GM12878 (cell line): ENCODE data around the gene SELENOP. TPM values are rescaled to one million over a fixed set of nuclear protein-coding genes. Genes with fewer than 3 reads are reported as not detected.

Experiments
- ATAC-seq: fragments of 200-7000 bp; cut with Tn5 transposase; 3 replicates; pipeline ENCODE4 v1.9.1; 2020; ENCODE audit warnings: mild to moderate bottlenecking, moderate library complexity
- BruUV-seq: library from RNA; stranded (reverse); fragments of 400-500 nt; replicated peaks from 2 replicates; lab custom pipeline; 2021; lab: Mats Ljungman, UMichigan
- CTCF ChIA-PET: fragments of 300-600 bp; sonication (Branson Sonifier 250); formaldehyde crosslinking; extraction: SDS; loops from one replicate; lab custom pipeline; 2021; ENCODE audit warnings: inconsistent platforms; lab: Yijun Ruan, JAX
- POLR2A ChIA-PET: fragments of 350-600 bp; formaldehyde crosslinking; extraction: SDS; loops from one replicate; lab custom pipeline; 2021; ENCODE audit warnings: inconsistent platforms; lab: Charles Lee
- RAD21 ChIA-PET: fragments of 300-600 bp; sonication (Branson Sonifier 250); formaldehyde crosslinking; loops from one replicate; lab custom pipeline; 2023; ENCODE audit warnings: antibody characterized with exemption; ENCODE audit not compliant: unreplicated experiment; lab: Charles Lee
- SMC1A ChIA-PET: fragments of 300-600 bp; sonication (Branson Sonifier 250); formaldehyde crosslinking; loops from one replicate; lab custom pipeline; 2023; ENCODE audit not compliant: unreplicated experiment, uncharacterized antibody; lab: Charles Lee
- DNase-seq: peaks from one replicate; pipeline ENCODE4 v3.0.0-alpha.2; 2011; ENCODE audit warnings: low read depth, low spot score
- FAIRE-seq: peaks from 3 replicates; lab custom pipeline; 2011; peaks lifted over from hg19 to GRCh38; lab: Jason Lieb, UNC
- H2AFZ ChIP-seq: 2 replicates; pipeline ENCODE4 v1.6.0; 2011; ENCODE audit warnings: low read depth, low read length, control low read depth; ENCODE audit not compliant: control insufficient read depth
- H3K27ac ChIP-seq: 2 replicates; pipeline ENCODE4 v1.5.1; 2011; ENCODE audit warnings: control low read depth; ENCODE audit not compliant: control insufficient read depth, insufficient read depth
- H3K27me3 ChIP-seq, 2 experiments: replicated peaks in 1 of 2; 2 replicates each; pipeline versions ENCODE4 v1.6.0 to v1.6.1; 2011; ENCODE audit warnings: low read length in 1 of 2; ENCODE audit not compliant: control insufficient read depth in 2 of 2, insufficient read depth in 2 of 2
- H3K36me3 ChIP-seq, 2 experiments: 2 replicates each; pipeline ENCODE4 v1.5.1; 2011; ENCODE audit warnings: low read length in 1 of 2; ENCODE audit not compliant: control insufficient read depth in 2 of 2, insufficient read depth in 2 of 2
- H3K4me1 ChIP-seq: 2 replicates; pipeline ENCODE4 v1.6.1; 2011; ENCODE audit warnings: mild to moderate bottlenecking, low read length, moderate library complexity, mixed read lengths; ENCODE audit not compliant: control insufficient read depth, insufficient read depth
- H3K4me2 ChIP-seq: 2 replicates; pipeline ENCODE4 v1.6.0; 2011; ENCODE audit warnings: control low read depth; ENCODE audit not compliant: control insufficient read depth, insufficient read depth
- H3K4me3 ChIP-seq: fragments of 200-600 bp; sonication (generic); 2 replicates; pipeline ENCODE4 v1.5.1; 2016
- H3K79me2 ChIP-seq: 2 replicates; pipeline ENCODE4 v1.6.0; 2011; ENCODE audit warnings: low read length; ENCODE audit not compliant: control insufficient read depth, insufficient read depth
- H3K9ac ChIP-seq: 2 replicates; pipeline ENCODE4 v1.8.0; 2011; ENCODE audit warnings: low read length, control low read depth, mixed read lengths; ENCODE audit not compliant: control insufficient read depth, insufficient read depth
- H3K9me3 ChIP-seq: replicated peaks from 3 replicates; pipeline ENCODE4 v1.5.1; 2011; ENCODE audit warnings: mild to moderate bottlenecking, low read length; ENCODE audit not compliant: control insufficient read depth, insufficient read depth
- H4K20me1 ChIP-seq: 2 replicates; pipeline ENCODE4 v1.6.0; 2011; ENCODE audit not compliant: control insufficient read depth, insufficient read depth
- CBX5 ChIP-seq: sonication (generic); IDR thresholded peaks from 2 replicates; pipeline ENCODE4 v1.6.1; 2016; ENCODE audit warnings: low read depth, moderate library complexity, mild to moderate bottlenecking, inconsistent platforms
- IRF3 ChIP-seq: fragments of 450-650 bp; IDR thresholded peaks from 2 replicates; pipeline ENCODE4 v1.6.1; 2014; ENCODE audit warnings: mild to moderate bottlenecking
- RAD21 ChIP-seq: IDR thresholded peaks from 2 replicates; pipeline ENCODE4 v1.6.1; 2011; ENCODE audit warnings: mild to moderate bottlenecking, low read depth, low read length, moderate library complexity; ENCODE audit not compliant: insufficient read depth
- RAD51 ChIP-seq: fragments of 450-650 bp; IDR thresholded peaks from 2 replicates; pipeline ENCODE4 v1.6.1; 2016; ENCODE audit warnings: moderate library complexity, mild to moderate bottlenecking, inconsistent platforms
- STAT1 ChIP-seq: fragments of 450-650 bp; conservative IDR thresholded peaks from 2 replicates; pipeline ENCODE4 v1.6.1; 2014; ENCODE audit warnings: antibody characterized with exemption, mild to moderate bottlenecking
- USF1 ChIP-seq: IDR thresholded peaks from 2 replicates; pipeline ENCODE4 v1.6.1; 2011; ENCODE audit warnings: borderline replicate concordance, low read depth, mild to moderate bottlenecking, moderate library complexity, mixed read lengths, low read length; ENCODE audit not compliant: insufficient read depth; ENCODE audit errors: extremely low read length
- YBX1 ChIP-seq: fragments of 450-650 bp; IDR thresholded peaks from 2 replicates; pipeline ENCODE4 v1.6.1; 2016; ENCODE audit warnings: antibody characterized with exemption
- WGBS: methylation state at CpG from one replicate; pipeline ENCODE4 v1.1.6; 2016; ENCODE audit warnings: low lambda C conversion rate; ENCODE audit not compliant: insufficient replicate concordance, insufficient coverage; ENCODE audit errors: missing lambda C conversion rate; 5-methylcytosine and 5-hydroxymethylcytosine counted together
- in situ Hi-C: fragments of 300-500 bp; cut with MboI; formaldehyde crosslinking; loops from 9 replicates; pipeline ENCODE4 v1.14.3; 2018; ENCODE audit warnings: mixed read lengths
- intact Hi-C: fragments of 100-400 bp; cut with micrococcal nuclease; formaldehyde crosslinking; loops from one replicate; pipeline ENCODE4 v1.14.2; 2022; ENCODE audit not compliant: unreplicated experiment
- polyA plus RNA-seq, 11 experiments: library from polyadenylated mRNA; depleted of rRNA in 4 of 11; unstranded in 6 of 11; stranded (reverse) in 5 of 11; fragments of >200 nt; fragmentation: Nextera tagmentation in 4 of 11; fragmentation: Illumina TruSeq in 1 of 11; extraction: Ambion mirVana in 4 of 11; extraction: Trizol in 1 of 11; gene quantifications; 1 replicate in 1 of 11; 2 replicates in 10 of 11; pipeline versions ENCODE4 v1.2.1 to v1.2.3, GENCODE V29; 2011 to 2016; ENCODE audit warnings: inconsistent platforms in 2 of 11, missing spikeins in 2 of 11, low read depth in 1 of 11
- total RNA-seq, 4 experiments: library from RNA; depleted of rRNA in 3 of 4; stranded (reverse); fragments of >200 nt in 3 of 4; fragmentation: Illumina TruSeq in 1 of 4; extraction: Trizol in 1 of 4; gene quantifications; 2 replicates each; pipeline versions ENCODE4 v1.2.1 to v1.2.3, GENCODE V29; 2013 to 2021
- TF ChIP-seq, protein P1 (sequence below): fragments of 450-650 bp; formaldehyde crosslinking; IDR thresholded peaks from 2 replicates; pipeline ENCODE4 v1.4.0; 2020; ENCODE audit warnings: mild to moderate bottlenecking, moderate library complexity

Gene SELENOP
- total and polyA plus RNA-seq, 10 of the 15 experiments (the other 5 are each of a cell fraction or from before 2014, with no cell fraction given) = 0.08 to 5.1 (median 0.88) TPM; not detected in 3

DNA sequence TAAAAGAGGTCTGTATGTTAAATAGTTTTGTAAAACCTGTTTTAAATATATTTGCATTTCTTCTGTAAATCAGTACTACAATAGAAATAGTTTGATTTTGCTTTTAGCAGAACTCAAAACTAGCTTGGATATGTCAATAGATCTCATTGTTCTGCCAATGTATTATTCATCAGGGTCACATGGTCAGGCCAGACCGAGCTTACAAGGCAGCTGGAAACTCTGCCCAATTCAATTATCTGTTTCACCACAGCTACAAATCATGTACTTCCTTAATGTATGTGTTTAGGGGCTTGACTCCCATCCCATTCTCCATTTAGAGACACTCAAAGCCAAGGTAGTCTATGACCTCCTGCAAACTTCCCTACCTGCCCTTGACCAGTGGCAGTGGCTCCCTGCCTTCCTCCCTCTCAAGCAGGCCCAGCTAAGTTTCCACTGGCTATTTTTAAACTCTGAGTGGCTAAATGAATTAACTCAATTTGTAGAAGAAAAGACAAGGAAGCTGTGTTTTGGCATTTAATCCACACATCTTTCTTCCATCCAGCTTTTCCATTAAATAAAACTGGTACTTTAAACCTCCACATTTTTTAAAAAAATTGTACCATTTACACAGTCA, 46.4 kb upstream of the SELENOP start:
- DNase-seq = no peak
- in situ Hi-C loops (no loop called here), intact Hi-C loops (no loop called here)
- no peaks in the 10 kb centered on the region for H3K36me3 ChIP-seq
- no peak overlapping the region for H3K4me2 ChIP-seq
- no peak overlapping the region for H2AFZ ChIP-seq
- ChIA-PET RAD21 (interaction anchor here (1.0 to 1.7 kb wide), 5 partner anchors 11 to 48 kb away, joined by 3 to 4 read pairs (median 3); partner anchors contain the start of gene SELENOP), CTCF (interaction anchor here (0.7 to 2.3 kb wide), 7 partner anchors 9 to 114 kb away, joined by 3 to 6 read pairs (median 3); no protein-coding TSS in a partner anchor), SMC1A (interaction anchor here (0.6 to 2.2 kb wide), 13 partner anchors 13 to 458 kb away, joined by 3 to 10 read pairs (median 3); partner anchors contain the start of gene SELENOP), POLR2A (interaction anchor here (1.1 to 1.6 kb wide), 2 partner anchors 15 to 21 kb away, joined by 4 read pairs; no protein-coding TSS in a partner anchor)
- FAIRE-seq = no peak
- no peaks in the 10 kb centered on the region for H3K27me3 ChIP-seq
- no peak overlapping the region for H3K4me3 ChIP-seq
- 0% methylated on average over 1 of the region's 1 CpG for WGBS
- no peak overlapping the region for H3K9ac ChIP-seq
- no peaks in the 10 kb centered on the region for H3K4me1 ChIP-seq
- no TSS peak for BruUV-seq
- H4K20me1 ChIP-seq = no peaks in the 10 kb centered on the region
- no peaks in the 10 kb centered on the region for H3K9me3 ChIP-seq
- ATAC-seq = no peak
- no peak for TF ChIP-seq STAT1
- TF ChIP-seq IRF3 = no peak
- no peak for TF ChIP-seq CBX5
- no peak for TF ChIP-seq YBX1
- TF ChIP-seq USF1 = no peak
- TF ChIP-seq, protein P1, sequence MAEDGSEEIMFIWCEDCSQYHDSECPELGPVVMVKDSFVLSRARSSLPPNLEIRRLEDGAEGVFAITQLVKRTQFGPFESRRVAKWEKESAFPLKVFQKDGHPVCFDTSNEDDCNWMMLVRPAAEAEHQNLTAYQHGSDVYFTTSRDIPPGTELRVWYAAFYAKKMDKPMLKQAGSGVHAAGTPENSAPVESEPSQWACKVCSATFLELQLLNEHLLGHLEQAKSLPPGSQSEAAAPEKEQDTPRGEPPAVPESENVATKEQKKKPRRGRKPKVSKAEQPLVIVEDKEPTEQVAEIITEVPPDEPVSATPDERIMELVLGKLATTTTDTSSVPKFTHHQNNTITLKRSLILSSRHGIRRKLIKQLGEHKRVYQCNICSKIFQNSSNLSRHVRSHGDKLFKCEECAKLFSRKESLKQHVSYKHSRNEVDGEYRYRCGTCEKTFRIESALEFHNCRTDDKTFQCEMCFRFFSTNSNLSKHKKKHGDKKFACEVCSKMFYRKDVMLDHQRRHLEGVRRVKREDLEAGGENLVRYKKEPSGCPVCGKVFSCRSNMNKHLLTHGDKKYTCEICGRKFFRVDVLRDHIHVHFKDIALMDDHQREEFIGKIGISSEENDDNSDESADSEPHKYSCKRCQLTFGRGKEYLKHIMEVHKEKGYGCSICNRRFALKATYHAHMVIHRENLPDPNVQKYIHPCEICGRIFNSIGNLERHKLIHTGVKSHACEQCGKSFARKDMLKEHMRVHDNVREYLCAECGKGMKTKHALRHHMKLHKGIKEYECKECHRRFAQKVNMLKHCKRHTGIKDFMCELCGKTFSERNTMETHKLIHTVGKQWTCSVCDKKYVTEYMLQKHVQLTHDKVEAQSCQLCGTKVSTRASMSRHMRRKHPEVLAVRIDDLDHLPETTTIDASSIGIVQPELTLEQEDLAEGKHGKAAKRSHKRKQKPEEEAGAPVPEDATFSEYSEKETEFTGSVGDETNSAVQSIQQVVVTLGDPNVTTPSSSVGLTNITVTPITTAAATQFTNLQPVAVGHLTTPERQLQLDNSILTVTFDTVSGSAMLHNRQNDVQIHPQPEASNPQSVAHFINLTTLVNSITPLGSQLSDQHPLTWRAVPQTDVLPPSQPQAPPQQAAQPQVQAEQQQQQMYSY (CRISPR knock-in tag) = no peak
- peak; percentile 20; the same call in 1 of the 2 replicates for TF ChIP-seq RAD51
- no peak for TF ChIP-seq RAD21
- no peaks in the 10 kb centered on the region for H3K79me2 ChIP-seq
- H3K27ac ChIP-seq = no peak overlapping the region
